Hypothalamus (tissue), 51 donors: ENCODE measurements around the gene PRKAG3.

Experiments
- DNase-seq, 51 donors: peaks; one replicate each; lab custom pipeline; 2025; lab: John Stamatoyannopoulos, UW

The PRKAG3 gene

DNA sequence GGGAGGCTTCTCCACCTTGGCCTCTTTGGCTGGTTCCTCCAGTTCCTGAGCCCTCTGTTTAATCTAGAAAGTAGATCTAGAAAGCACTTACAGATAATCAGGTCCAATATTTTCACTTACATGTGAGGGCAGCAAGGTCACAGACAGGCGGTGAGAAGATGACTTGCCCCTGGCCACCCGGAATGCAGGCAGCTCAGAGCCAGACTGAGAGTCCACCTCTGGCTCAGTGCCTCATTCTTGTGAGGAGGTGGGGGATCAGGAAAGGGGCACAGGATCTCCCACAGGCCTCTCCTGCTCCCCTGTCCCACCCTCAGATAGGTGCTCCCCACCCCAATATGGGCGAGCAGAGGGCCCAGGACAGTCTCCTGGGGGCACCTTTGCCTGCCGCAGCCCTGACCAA, 33.8 kb upstream of the PRKAG3 start:
- DNase-seq, result no peak

DNA sequence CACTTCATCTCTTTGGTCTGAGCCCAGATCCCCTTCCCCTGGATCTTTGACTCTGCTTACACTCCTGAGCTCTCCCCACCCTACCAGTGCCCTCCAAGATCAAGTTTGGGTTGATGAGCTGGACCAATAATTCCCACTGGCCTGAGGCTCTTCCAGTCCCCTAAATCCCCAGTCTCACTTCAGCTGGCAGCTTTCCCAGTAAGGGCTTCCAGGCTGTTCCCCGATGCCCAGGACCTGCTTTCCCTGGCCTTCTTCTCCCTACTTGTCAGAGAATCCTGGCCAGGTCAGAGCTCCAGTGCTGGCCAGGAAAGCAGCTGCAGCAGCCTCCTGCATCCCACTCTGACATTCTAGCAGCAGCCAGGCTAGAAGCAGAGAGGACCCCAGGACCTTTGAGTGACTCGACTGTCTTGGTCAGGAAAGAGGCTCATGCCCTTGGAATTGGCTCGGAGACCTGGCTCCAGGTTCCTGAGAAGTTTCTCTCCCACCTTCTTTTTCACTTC, 31.5 kb upstream of the PRKAG3 start:
- DNase-seq, result no peak

DNA sequence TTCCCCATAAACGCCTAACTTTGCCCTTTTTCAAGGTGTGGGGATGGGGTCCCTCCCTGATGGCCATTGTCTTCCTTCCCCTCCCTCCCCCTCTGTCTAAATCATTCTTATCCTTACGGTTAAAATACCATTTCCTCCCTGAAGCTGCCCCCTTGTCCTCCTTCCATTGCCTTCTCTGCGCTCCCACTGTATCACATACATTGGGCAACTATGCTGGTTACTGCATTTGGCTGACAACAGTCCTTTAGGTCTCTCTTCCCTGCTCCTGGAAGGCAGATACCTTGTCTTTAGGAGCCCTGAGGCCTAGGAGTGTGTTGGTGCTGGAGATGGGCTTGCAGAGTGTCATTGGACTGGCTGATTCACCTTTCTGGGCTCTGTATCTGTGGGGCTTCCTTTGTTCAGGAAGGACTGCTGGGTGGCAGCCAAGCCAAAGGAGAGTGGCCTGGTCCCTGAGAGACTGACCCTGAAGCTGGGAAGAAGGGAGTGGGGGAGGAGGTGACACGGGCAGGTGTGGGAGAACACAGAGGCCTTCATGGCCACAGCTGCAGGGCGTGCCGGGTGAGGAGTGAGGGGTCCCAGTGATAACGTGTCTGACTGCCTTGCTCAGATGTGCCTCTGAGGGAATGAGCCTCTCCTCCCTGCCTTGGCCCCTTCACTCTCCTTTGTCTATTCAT, 30.2 kb upstream of the PRKAG3 start:
- no peak for DNase-seq

DNA sequence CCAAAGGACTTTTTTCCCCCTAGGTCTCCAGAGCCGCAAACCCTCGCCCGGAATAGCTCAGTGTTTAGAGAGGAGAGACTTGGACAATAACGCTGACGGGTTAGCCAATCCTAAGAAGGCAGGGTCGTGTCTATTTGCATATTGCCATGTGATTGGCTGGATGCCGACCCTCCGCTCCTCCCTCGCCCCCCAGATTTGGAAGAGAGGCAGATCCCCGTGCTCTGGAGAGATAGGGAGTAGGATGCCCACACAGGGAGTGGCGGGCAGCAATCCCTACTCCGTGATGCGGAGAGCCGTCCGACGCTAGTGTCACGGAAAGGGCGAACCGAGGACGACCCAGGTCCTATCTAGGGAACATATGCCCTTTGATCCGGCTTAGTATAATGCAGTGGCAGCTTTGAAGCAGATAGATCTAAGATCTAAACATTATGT, 29.4 kb upstream of the PRKAG3 start:
- peak in 2 of 51 donors; percentile 27 to 57 for DNase-seq

DNA sequence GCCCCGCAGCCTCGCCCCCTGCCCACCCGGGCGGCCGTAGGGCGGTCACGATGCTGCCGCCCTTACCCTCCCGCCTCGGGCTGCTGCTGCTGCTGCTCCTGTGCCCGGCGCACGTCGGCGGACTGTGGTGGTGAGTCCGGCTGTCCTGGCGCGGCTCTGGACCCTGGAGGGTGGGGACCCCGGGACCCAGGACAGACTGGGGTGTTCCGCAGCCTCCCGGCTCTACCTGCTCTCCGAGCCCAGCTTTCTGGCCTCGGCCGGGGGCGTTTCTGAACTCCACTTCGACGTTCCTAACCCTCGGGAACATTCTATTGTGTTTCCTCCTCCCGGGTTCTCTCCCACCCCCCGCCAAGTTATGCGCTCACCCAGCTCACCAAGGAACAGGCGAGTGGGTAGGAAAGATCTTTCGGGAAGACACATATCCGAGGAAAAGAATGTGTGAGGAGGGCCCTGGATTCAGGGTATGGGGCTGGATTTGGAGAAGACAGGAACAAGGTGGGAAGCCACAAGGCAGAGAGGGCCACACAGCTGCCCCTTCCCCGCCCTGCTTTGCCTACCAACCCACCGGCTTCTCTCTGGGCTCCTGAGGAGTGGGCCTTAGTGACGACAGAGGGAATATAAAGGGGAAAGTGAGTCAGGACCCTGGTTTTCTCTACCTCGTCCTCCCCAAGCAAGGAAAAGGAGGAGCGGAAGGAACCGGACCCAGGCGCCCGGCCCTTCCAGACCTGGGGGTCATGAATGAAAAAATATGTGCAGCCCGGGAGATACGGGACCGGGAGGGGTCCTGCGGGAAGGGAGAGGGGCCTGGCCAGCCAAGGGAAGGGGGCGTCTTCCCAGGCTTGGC, 28.6 kb upstream of the PRKAG3 start:
- no peak for DNase-seq

DNA sequence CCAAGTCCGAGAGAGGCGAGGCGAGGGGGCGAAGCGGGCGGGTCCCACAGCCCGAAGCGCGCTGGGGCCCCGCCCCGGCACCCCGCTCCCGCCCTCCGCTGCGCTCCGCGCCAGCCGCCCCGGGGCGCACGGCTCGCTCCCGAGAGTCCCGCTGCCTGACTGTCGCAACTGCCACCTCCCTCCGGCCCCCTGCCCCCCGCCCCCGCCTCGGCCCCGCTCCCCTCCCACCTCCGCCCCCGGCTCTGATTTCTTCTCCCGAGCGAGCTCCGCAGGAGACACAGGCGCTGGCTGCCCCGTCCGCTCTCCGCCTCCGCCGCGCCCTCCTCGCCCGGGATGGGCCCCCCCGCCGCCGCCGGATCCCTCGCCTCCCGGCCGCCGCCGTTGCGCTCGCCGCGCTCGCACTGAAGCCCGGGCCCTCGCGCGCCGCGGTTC, 28.0 kb upstream of the PRKAG3 start, which contains the start of gene WNT6:
WNT6 (plus strand) TSS at position 250 of the 432 bp plus-strand sequence. CDS start 233 bp downstream, outside the sequence.
- DNase-seq, result peak in 1 of 51 donors; percentile 8

DNA sequence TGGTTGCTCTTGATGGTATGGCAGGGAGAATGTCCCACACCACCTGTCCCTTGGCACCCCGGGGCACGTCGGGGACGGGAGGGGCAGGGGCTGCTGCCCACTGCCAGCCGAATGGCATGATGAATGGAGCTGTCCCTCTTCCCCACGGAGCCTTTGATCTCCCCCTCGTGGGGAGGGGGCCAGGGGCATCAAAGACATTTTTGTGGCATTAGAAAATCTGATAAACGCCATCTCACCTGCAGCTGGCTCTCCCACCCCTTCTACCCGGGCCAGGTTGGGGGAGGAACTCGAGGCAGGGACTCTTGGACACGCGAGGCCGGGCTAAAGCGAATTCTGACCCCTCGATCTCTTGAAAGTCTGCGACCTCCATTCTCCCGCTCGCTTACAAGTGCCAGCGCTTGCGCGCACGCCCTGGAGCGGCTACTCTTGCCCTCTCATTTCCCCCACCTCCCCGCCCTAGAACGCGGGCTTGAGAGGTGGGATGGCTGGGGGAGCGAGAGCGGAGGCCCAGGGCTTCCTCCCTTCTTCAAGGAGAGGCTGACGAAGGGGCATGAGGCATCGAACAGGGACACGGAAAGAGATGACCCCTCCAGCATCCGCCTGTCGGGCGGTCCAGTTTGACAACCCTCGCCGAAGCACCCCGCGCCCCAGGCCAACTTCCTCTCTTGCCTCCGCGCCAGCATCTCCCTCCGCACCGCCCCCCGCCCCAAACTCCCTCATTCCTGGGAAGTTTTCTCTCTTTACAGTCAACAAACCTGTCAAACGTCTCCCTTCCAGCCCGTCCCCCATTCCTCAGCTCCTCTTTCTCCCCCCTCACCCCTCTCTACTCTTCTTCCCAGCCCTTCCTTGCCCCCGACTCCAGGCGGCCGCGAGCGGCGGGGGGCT, 27.3 kb upstream of the PRKAG3 start:
- no peak for DNase-seq

DNA sequence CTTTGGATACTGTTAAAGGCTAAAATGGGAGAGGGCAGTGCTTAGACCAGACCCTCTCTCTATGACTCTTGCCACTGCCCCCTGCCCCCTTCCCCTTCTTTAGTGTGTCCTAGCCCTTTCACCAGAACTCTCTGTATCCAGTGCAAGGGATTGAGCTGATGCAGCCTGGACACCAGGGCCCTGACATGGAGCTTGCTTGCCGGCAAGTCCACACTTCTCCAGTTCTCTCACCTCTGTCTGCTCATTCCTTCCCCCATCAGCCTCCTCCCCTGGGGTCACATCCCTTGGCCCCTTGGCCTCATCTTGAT, 26.5 kb upstream of the PRKAG3 start:
- DNase-seq, result no peak

DNA sequence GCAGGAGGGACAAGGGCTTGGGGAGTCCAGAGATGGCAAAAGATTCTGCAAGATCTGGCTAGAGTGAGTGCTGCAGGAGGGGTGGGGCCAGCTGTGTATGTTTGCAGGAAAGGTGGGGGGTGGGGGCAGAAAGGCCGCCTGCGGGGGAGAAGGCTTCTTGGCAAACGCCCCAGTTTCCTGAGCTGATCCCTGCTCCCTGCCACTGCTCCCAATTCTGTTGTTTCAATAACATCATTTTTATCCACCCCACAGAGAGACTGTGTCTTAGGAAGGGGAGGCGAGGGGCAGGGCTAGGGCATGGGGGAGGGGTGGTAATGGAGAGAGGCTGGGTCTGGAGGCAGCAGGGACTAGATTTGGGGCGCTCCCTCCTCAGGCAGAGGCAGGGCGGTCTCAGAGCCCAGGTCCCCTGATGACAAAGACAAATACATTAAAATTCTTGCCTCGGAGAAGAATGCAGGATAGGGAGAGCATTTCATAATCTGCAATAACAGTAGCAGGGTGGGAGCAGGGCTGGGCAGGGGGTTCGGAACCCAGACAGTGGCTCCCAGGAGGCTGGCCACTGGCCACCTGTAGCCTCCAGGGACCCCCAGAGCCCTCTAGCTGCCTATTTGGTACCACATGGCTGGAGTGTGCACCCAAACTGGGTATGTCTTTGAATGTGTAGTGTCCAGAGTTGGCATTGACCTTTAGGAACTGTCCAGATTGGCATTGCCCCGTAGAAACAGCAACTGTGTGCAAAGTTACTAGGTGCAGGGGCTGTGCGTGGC, 26.0 kb upstream of the PRKAG3 start:
- DNase-seq, result no peak

DNA sequence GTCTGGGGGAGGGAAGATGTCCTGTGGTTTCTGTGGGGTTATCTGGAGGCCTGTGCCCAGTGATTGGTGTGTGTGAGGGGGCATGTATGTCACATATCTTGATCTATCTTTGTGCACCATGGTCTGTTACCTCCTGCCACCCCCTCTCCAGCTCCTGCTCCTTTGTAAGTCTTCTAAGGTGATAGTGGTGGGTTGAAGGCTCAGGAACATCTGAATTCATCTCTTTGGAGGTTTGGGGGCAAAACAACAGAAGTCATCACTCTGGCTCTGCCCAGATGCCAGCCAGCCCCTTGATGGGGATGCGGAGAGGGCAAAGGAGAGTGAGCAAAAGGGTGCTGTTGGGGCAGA, 25.3 kb upstream of the PRKAG3 start:
- DNase-seq, result no peak

DNA sequence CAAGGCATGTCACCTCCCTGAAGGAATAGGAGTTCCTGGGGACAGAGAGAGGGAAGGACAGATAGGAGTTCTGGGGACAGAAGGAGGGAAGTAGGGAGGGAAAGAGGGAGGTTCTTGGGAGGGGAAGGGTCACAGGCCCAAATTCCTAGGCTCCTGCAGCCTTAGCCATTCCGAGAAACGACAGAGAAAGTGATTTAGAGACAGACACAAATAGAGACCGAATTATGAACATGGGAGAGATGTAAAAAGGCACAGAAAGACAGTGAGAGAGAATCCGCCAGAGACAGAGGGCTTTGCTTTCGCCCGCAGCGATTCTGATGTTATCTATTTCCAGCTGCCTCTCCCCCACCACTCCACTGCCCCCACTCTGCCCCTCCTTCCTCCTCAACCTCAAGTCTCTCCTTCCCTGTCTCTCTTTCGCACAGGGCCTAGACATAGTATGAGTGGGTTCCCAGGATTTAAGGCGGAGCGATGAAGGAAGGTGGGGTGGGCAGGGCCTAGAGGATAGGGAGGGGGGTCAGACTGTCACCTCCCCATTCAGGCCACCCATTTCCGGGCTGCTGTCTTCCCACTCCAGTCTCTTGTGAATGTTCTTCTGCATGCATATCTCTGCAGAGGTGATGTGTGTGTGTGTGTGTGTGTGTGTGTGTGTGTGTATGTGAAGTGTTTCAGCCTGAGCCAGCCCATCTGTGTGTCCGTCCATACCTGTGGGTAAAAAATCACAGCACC, 24.7 kb upstream of the PRKAG3 start:
- no peak for DNase-seq

DNA sequence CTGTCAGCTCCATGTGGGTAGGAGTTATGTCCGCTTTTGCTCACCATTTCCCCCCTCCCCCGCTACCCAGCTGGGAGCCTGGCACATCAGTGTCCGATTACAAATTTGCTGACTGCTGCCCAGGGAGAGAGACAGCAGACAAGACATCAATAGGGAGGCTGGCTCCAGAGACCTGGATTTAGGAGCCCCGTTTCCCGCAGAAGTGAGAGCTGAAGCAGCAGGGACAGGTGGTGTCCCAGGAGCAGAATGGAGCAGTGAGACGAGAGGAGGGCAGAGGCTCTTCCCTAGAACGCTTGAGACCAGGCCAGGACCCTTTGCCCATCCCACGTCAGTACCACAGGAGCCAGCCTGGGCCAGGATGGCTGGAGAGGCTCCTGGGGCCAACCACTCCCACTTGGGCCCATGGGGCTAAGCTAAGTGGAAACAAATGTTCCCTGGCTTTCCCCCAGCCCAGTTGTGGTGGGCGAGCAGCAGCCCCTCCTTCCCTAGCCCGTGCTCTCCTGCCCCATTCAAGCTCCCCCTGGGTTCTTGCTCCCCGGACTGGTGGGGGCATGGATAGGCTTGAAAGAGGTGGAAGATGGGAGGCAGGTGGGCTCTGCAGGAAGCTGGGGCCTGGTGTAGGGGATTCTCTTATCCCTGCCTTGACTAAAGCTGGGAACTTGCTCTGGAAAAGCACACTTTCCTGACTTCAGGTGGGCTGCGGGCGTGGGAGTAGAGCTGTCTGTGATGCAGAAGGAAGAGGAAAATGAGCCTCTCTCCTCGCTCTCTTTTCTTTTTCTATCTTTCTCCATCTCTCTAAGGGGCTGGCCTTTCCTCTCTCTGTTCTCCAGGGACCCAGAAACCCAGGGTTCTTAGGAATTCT, 23.9 kb upstream of the PRKAG3 start:
- no peak for DNase-seq

DNA sequence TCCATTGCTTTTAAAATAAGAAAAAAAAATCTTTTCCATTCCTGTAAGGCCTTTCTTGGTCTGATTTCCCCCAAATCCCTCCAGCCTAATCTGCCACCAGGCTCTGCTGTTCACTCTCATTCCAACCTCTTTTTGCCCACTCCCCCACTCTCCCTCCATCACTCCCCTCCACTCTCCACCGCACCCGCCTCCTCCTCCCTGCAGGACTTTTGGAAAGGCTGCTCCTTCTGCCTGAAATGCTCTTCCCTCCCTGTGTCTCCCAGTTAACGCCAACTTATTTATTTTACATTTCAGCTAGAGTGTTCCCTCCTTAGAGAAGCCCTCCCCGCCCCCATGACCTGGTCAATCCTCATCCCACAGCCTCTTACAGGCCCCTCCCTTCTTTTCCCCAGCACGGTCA, 23.3 kb upstream of the PRKAG3 start:
- DNase-seq, result no peak

DNA sequence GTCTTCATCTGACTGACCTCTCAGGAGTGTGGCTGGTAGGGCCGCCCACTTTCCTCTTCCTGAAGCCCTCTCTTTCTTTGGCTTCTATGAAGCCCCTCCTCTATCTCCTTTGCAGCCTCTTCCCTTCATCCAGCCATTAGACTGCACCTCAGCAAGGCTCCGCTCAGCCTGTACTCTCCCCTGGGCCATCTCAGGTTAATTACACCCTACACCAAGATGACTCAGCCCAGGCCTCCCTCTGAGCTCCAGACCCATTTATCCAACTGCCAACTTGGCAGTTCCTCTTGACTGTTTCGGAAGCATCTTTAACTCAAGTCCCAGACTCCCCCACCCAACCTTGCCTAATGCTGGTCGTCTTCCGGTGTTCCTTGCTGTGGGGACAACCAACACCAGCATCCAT, 22.2 kb upstream of the PRKAG3 start:
- no peak for DNase-seq

DNA sequence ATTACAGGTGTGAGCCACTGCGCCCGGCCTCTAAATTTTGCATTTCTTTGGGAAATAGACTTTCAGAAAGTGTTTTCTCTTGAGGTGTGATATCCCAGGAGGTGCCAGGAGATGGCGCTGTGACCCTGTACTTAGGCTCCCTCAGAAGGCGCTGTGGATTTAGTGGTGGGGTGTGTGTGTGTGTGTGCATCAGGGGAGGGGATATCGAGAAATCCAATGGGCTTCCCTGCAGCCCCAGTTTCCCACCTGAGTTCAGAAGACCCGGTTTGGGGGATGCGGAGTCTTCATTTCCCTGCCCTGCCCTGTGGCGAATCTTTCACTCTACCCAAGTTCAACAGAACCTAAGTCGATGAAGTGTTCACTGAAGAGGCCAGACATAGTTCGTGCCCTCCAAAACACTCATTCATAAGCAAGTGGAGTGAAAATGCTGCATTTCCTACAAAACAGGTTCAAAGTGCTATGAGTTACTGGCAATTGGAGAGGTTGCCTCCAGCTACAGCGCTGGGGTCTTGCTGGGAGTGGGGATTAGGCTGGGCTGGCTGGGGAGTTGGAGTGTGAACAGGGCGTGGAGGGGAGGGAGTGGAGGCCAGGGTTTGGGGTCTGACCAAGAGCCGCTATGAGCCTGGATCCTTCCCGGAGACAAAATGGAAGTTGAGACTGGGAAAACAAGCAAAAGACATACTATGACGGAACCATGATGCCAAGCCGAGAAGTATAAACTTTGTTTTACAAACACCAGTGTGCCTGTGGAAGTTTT, 21.5 kb upstream of the PRKAG3 start:
- peak in 25 of 51 donors; percentile 5 to 58 (median 25) for DNase-seq

DNA sequence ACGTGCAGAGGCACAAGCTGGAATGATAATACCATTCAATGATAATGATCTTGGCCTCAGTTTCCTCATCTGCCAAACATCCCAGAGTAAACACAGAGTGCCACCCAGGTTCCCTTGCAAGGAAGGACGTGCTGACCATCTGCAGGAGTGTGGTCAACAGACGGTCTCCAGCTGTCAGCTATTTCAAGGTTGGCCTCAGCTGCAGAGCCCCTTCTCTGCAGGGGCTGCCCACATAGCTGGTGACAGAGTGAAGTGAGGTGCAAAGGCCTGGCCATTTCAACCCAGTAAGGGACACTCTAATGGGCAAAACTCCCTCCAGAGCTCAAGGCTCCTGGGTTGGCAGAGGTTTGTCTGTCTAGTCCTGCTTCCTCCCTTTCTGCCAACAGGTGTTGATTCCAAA, 19.7 kb upstream of the PRKAG3 start:
- no peak for DNase-seq

DNA sequence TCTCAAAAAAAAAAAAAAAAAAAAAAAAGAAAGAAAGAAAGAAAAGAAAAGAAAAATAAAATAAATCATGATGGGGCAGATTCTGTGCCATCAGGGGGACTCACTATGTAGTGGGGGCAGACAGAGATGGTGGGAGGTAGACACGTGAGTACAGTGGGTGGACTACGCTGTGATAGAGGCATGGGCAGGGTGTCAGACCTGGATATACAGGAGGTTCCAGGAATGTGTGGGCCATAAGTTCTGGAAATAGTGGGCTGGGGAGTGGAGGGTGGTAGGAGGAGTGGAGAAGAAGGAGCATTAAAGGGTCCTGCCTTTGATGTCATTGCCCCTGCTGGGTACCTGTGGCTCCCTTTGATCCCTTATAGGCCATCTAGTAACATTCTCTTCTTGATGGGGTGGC, 19.2 kb upstream of the PRKAG3 start:
- DNase-seq, result no peak

DNA sequence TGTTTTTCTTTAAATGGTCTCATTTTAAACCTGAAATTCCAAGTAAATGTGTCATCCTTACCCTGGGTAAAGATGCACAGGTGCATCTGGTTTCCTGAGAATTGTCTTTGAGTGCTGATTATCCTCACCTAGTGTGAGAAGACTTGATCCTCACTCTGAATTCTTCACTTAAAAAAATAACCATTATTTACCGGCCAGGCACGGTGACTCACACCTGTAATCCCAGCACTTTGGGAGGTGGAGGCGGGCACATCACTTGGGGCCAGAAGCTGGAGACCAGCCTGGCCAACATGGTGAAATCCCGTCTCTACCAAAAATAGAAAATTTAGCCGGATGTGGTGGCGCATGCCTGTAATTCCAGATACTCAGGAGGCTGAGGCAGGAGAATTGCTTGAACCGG, 18.1 kb upstream of the PRKAG3 start:
- no peak for DNase-seq
